HCT116 (cell line): ENCODE results near the gene DUSP6. TPM values are rescaled to one million over a fixed set of nuclear protein-coding genes. Genes with fewer than 3 reads are reported as not detected.

Experiments used
- ATAC-seq: fragments of 200-7000 bp; cut with Tn5 transposase; 2 replicates; pipeline ENCODE4 v1.9.1; 2020; ENCODE audit warnings: mild to moderate bottlenecking, moderate library complexity
- BruUV-seq: library from RNA; stranded (reverse); fragments of 400-500 nt; replicated peaks from 2 replicates; lab custom pipeline; 2021; lab: Mats Ljungman, UMichigan
- CTCF ChIA-PET: fragments of 300-600 bp; sonication (Branson Sonifier 250); formaldehyde crosslinking; loops from one replicate; lab custom pipeline; 2021; ENCODE audit warnings: antibody characterized with exemption; lab: Charles Lee
- POLR2A ChIA-PET: fragments of 300-600, 350-600 bp; sonication (Branson Sonifier 250); formaldehyde crosslinking; loops from one replicate; lab custom pipeline; 2021; ENCODE audit warnings: antibody characterized with exemption; lab: Charles Lee
- RAD21 ChIA-PET, 2 experiments: fragments of 300-600 bp; sonication (Branson Sonifier 250); formaldehyde crosslinking; loops; one replicate each; lab custom pipeline; 2023; ENCODE audit warnings: low total read pairs in 2 of 2; ENCODE audit not compliant: uncharacterized antibody in 2 of 2, unreplicated experiment in 2 of 2, low non-redundant PET in 1 of 2; lab: Charles Lee
- DNase-seq: peaks from one replicate; pipeline ENCODE4 v3.0.0-alpha.2; 2010; ENCODE audit warnings: low read depth, low spot score
- H2AFZ ChIP-seq: fragments of 200-600 bp; shearing (Covaris generic), sonication (generic); 2 replicates; pipeline ENCODE4 v1.6.1; 2017; ENCODE audit warnings: low read depth, mixed run types, mixed read lengths, antibody characterized with exemption, low read length; ENCODE audit not compliant: poor library complexity, severe bottlenecking
- H3K27ac ChIP-seq: 2 replicates; pipeline ENCODE4 v1.5.1; 2012; ENCODE audit warnings: low read depth, low read length
- H3K27me3 ChIP-seq: fragments of 200-600 bp; sonication (generic); 2 replicates; pipeline ENCODE4 v1.6.1; 2016; ENCODE audit warnings: mixed run types, low read length, mixed read lengths; ENCODE audit not compliant: insufficient read depth
- H3K36me3 ChIP-seq, 2 experiments: fragments of 200-500 bp in 1 of 2; fragments of 200-600 bp in 1 of 2; sonication (Bioruptor generic) in 1 of 2; sonication (generic) in 1 of 2; 2 replicates each; pipeline versions ENCODE4 v1.5.1 to v1.6.1; 2014 to 2016; ENCODE audit warnings: low read length in 2 of 2, inconsistent platforms in 1 of 2, mixed read lengths in 1 of 2, mixed run types in 1 of 2; ENCODE audit not compliant: insufficient read depth in 2 of 2, control insufficient read depth in 1 of 2
- H3K4me1 ChIP-seq, 2 experiments: fragments of 200-600 bp in 1 of 2; sonication (generic) in 1 of 2; 2 replicates each; pipeline versions ENCODE4 v1.5.1 to v1.6.1; 2012 to 2017; ENCODE audit warnings: low read length in 2 of 2, inconsistent platforms in 1 of 2, mild to moderate bottlenecking in 1 of 2, mixed read lengths in 1 of 2, mixed run types in 1 of 2, moderate library complexity in 1 of 2; ENCODE audit not compliant: insufficient read depth in 2 of 2, control insufficient read depth in 1 of 2
- H3K4me2 ChIP-seq: fragments of 200-600 bp; sonication (generic); 2 replicates; pipeline ENCODE4 v1.6.1; 2017; ENCODE audit warnings: mixed run types, low read length, mixed read lengths
- H3K4me3 ChIP-seq, 2 experiments: fragments of 200-600 bp in 1 of 2; sonication (generic) in 1 of 2; replicated peaks in 1 of 2; 2 replicates each; pipeline ENCODE4 v1.5.1; 2011 to 2016; ENCODE audit warnings: low read length in 2 of 2, control low read depth in 1 of 2, low read depth in 1 of 2, mild to moderate bottlenecking in 1 of 2, mixed read lengths in 1 of 2, mixed run types in 1 of 2
- H3K79me2 ChIP-seq: fragments of 200-600 bp; sonication (generic); 2 replicates; pipeline ENCODE4 v1.6.1; 2017; ENCODE audit warnings: mild to moderate bottlenecking, mixed run types, low read length, moderate library complexity, mixed read lengths; ENCODE audit not compliant: insufficient read depth
- H3K9ac ChIP-seq: fragments of 200-600 bp; sonication (generic); 2 replicates; pipeline ENCODE4 v1.6.1; 2016; ENCODE audit warnings: low read length, mixed read lengths
- H3K9me2 ChIP-seq: fragments of 200-600 bp; sonication (generic), shearing (Covaris generic); 2 replicates; pipeline ENCODE4 v1.6.1; 2017; ENCODE audit warnings: mixed run types, mild to moderate bottlenecking, moderate library complexity; ENCODE audit not compliant: insufficient read depth
- H3K9me3 ChIP-seq, 2 experiments: fragments of 200-500 bp in 1 of 2; fragments of 200-600 bp in 1 of 2; sonication (Bioruptor generic) in 1 of 2; sonication (generic) in 1 of 2; 2 replicates each; pipeline ENCODE4 v1.6.1; 2014 to 2017; ENCODE audit warnings: low read length in 2 of 2, mixed read lengths in 2 of 2, inconsistent platforms in 1 of 2, low read depth in 1 of 2, mild to moderate bottlenecking in 1 of 2, mixed run types in 1 of 2, moderate library complexity in 1 of 2; ENCODE audit not compliant: control insufficient read depth in 1 of 2, insufficient read depth in 1 of 2
- H4K20me1 ChIP-seq: fragments of 200-600 bp; sonication (generic), shearing (Covaris generic); 2 replicates; pipeline ENCODE4 v1.6.1; 2017; ENCODE audit warnings: mixed run types, mild to moderate bottlenecking, moderate library complexity; ENCODE audit not compliant: insufficient read depth
- EZH2 ChIP-seq: fragments of 200-600 bp; sonication (generic); IDR thresholded peaks from 2 replicates; pipeline ENCODE4 v1.6.1; 2017; ENCODE audit warnings: antibody characterized with exemption, mixed run types
- EZH2phosphoT487 ChIP-seq: fragments of 200-600 bp; IDR thresholded peaks from 2 replicates; pipeline ENCODE4 v1.6.1; 2018; ENCODE audit warnings: antibody characterized with exemption, borderline replicate concordance
- POLR2A ChIP-seq: IDR thresholded peaks from 2 replicates; pipeline ENCODE4 v1.7.0; 2011; ENCODE audit warnings: borderline replicate concordance; ENCODE audit not compliant: insufficient read depth, insufficient read length; ENCODE audit errors: extremely low read depth
- SP1 ChIP-seq: IDR thresholded peaks from 2 replicates; pipeline ENCODE4 v1.6.1; 2012; ENCODE audit warnings: low read depth
- ZFX ChIP-seq: fragments of 450-650 bp; IDR thresholded peaks from 2 replicates; pipeline ENCODE4 v1.6.1; 2017
- ZNF274 ChIP-seq: fragments of 200-500 bp; sonication (Bioruptor generic); IDR thresholded peaks from 2 replicates; pipeline ENCODE4 v1.6.1; 2014; ENCODE audit warnings: mild to moderate bottlenecking, low read depth, low read length, inconsistent platforms
- intact Hi-C: fragments of 100-400 bp; cut with micrococcal nuclease; formaldehyde crosslinking; loops from 2 replicates; pipeline ENCODE4 v1.10.0; 2022
- total RNA-seq: library from RNA; stranded (reverse); gene quantifications from one replicate; pipeline ENCODE4 v1.2.1, GENCODE V29; 2021; ENCODE audit not compliant: unreplicated experiment
- TF ChIP-seq, protein P1 (sequence below): IDR thresholded peaks from 2 replicates; pipeline ENCODE4 v1.6.1; 2012
- TF ChIP-seq, protein P2 (sequence below): IDR thresholded peaks from 2 replicates; pipeline ENCODE4 v1.6.1; 2012; ENCODE audit warnings: low read depth
- TF ChIP-seq, protein P3 (sequence below): IDR thresholded peaks from 2 replicates; pipeline ENCODE4 v1.6.1; 2012
- TF ChIP-seq, protein P4 (sequence below): IDR thresholded peaks from 2 replicates; pipeline ENCODE4 v1.6.1; 2011; ENCODE audit warnings: mild to moderate bottlenecking, low read length, moderate library complexity; ENCODE audit not compliant: insufficient replicate concordance; ENCODE audit errors: extremely low read depth

The DUSP6 gene
- total RNA-seq, 1 experiment from 2014 or later: 219 TPM

DNA sequence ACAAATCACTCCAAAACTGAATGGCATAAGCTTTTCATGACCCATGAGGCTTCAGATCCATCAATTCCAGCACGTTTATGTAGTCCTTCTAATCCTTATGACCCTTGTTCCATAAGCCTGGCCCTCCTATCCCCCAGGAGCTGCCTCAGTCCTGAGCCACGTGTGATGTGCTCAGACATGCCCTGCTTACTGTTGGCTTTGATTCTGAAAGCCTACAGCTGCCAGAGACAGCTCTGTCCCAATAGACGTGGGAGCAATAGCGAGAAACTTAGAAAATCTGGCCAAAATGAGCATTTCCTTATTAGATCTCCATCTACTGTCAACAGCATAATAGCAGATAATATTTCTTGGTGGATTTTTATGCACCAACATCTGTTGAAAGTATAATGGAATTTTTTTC is 33.2 kb downstream of the DUSP6 start:
- TF ChIP-seq EZH2phosphoT487: no peak
- TF ChIP-seq, protein P1, sequence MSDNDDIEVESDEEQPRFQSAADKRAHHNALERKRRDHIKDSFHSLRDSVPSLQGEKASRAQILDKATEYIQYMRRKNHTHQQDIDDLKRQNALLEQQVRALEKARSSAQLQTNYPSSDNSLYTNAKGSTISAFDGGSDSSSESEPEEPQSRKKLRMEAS: no peak
- TF ChIP-seq ZNF274: no peak
- TF ChIP-seq, protein P2, sequence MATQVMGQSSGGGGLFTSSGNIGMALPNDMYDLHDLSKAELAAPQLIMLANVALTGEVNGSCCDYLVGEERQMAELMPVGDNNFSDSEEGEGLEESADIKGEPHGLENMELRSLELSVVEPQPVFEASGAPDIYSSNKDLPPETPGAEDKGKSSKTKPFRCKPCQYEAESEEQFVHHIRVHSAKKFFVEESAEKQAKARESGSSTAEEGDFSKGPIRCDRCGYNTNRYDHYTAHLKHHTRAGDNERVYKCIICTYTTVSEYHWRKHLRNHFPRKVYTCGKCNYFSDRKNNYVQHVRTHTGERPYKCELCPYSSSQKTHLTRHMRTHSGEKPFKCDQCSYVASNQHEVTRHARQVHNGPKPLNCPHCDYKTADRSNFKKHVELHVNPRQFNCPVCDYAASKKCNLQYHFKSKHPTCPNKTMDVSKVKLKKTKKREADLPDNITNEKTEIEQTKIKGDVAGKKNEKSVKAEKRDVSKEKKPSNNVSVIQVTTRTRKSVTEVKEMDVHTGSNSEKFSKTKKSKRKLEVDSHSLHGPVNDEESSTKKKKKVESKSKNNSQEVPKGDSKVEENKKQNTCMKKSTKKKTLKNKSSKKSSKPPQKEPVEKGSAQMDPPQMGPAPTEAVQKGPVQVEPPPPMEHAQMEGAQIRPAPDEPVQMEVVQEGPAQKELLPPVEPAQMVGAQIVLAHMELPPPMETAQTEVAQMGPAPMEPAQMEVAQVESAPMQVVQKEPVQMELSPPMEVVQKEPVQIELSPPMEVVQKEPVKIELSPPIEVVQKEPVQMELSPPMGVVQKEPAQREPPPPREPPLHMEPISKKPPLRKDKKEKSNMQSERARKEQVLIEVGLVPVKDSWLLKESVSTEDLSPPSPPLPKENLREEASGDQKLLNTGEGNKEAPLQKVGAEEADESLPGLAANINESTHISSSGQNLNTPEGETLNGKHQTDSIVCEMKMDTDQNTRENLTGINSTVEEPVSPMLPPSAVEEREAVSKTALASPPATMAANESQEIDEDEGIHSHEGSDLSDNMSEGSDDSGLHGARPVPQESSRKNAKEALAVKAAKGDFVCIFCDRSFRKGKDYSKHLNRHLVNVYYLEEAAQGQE: no peak
- no peak for TF ChIP-seq ZFX
- TF ChIP-seq POLR2A: no peak
- TF ChIP-seq SP1: no peak
- TF ChIP-seq EZH2: no peak
- TF ChIP-seq, protein P3, sequence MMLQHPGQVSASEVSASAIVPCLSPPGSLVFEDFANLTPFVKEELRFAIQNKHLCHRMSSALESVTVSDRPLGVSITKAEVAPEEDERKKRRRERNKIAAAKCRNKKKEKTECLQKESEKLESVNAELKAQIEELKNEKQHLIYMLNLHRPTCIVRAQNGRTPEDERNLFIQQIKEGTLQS: no peak
- TF ChIP-seq, protein P4, sequence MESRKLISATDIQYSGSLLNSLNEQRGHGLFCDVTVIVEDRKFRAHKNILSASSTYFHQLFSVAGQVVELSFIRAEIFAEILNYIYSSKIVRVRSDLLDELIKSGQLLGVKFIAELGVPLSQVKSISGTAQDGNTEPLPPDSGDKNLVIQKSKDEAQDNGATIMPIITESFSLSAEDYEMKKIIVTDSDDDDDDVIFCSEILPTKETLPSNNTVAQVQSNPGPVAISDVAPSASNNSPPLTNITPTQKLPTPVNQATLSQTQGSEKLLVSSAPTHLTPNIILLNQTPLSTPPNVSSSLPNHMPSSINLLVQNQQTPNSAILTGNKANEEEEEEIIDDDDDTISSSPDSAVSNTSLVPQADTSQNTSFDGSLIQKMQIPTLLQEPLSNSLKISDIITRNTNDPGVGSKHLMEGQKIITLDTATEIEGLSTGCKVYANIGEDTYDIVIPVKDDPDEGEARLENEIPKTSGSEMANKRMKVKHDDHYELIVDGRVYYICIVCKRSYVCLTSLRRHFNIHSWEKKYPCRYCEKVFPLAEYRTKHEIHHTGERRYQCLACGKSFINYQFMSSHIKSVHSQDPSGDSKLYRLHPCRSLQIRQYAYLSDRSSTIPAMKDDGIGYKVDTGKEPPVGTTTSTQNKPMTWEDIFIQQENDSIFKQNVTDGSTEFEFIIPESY: no peak
- TF ChIP-seq, all 23 proteins: peak for 0
- no peaks in the 10 kb centered on the region for H3K79me2 ChIP-seq
- CTCF ChIA-PET: no interaction called here
- no peak overlapping the region for H3K27ac ChIP-seq
- POLR2A ChIA-PET: no interaction called here
- no peak for ATAC-seq
- no peaks in the 10 kb centered on the region for H4K20me1 ChIP-seq
- no peaks in the 10 kb centered on the region for H3K4me1 ChIP-seq
- intact Hi-C loops: no loop called here
- H2AFZ ChIP-seq: no peak overlapping the region
- no peaks in the 10 kb centered on the region for H3K9me3 ChIP-seq
- H3K27me3 ChIP-seq: no peaks in the 10 kb centered on the region
- no peaks in the 10 kb centered on the region for H3K9me2 ChIP-seq
- DNase-seq: no peak
- BruUV-seq: no TSS peak
- no peak overlapping the region for H3K4me3 ChIP-seq
- RAD21 ChIA-PET: no interaction called here
- no peak overlapping the region for H3K9ac ChIP-seq
- no peaks in the 10 kb centered on the region for H3K36me3 ChIP-seq
- no peak overlapping the region for H3K4me2 ChIP-seq
